ENCODE results near the gene DUSP5.

Gene DUSP5

DNA sequence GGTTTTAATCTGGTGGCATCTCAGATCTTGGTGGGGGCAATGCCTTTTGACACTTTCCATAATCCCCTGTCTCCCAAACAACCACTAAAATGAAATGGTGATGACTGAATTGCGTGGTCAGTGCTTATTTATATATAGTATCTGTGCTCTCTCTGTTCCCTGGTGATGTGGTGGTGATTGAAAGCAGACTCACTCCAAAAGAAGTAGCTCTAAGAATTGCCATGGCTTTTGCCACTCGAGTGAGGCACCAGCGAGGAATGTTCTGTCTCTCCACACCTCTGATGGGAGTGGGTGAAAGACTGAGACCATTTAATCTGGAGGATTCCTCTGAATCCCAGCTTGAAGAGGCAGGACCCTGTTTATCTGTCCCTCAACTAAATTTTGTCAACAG, 2.8 kb downstream of the DUSP5 start:
- Histone ChIP-seq H3K4me1 (ENCODE audit: control insufficient read depth, insufficient read depth, low read length) (peaks cover 12% of the 10 kb centered on the region; the same call in 1 of the 2 replicates), H3K27ac (ENCODE audit: low read length) (no peak overlapping the region), H3K9me3 (ENCODE audit: control insufficient read depth, insufficient read depth, low read length) (no peaks in the 10 kb centered on the region), H3K4me3 (ENCODE audit: low read length) (no peak overlapping the region), H3K27me3 (ENCODE audit: control insufficient read depth, insufficient read depth, low read length) (no peaks in the 10 kb centered on the region; the same call in 1 of the 2 replicates), H3K36me3 (ENCODE audit: control insufficient read depth, insufficient read depth, low read length) (no peaks in the 10 kb centered on the region)
- no peak for DNase-seq (ENCODE audit: low read depth, low spot score)
- no CpG with 5 or more reads among the region's 3 CpGs for WGBS (ENCODE audit: insufficient coverage, insufficient read length)

DNA sequence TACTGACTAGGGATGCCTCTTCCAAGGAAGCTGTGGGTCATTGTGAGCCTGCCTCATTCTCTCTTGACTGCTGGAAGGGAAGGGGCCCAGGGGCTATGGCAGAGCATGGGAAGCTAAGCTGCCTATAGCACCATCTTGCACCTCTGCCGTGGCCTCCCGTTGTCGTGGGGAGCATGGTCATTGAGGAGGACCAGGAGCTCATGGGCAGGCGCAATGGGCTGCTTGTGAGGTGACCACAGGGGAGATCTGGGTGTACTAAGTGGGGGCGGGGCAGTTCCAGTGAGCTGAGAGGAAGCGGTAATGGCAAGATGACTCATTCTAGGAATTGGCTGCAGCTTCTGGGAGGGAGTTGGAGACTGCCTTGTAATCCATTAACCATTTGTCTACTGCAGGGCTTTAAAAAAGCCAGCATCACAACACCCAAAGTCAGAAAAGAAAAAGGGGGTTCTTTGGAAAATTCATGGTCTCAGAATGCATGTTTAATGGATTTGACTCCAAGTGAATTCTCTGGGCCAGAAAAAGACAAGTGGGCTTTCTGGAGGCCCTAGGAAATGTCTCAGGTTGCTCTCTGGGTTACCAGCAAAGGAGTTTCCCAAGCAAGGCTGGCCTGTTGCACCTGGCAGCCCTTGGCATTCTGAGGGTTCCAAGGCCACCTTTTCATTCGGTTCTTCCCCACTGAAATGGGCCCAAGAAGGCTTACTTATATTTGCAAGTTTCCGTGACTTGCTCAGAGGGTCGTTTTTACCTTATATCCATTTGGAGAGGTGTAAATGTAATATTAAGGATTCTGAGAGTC, 3.6 kb downstream of the DUSP5 start:
- Histone ChIP-seq H3K36me3 (ENCODE audit: control insufficient read depth, insufficient read depth, low read length) (no peaks in the 10 kb centered on the region; the same call in 1 of the 2 replicates), H3K27me3 (ENCODE audit: control insufficient read depth, insufficient read depth, low read length) (no peaks in the 10 kb centered on the region; the same call in 1 of the 2 replicates), H3K9me3 (ENCODE audit: control insufficient read depth, insufficient read depth, low read length) (no peaks in the 10 kb centered on the region), H3K27ac (ENCODE audit: low read length) (no peak overlapping the region), H3K4me3 (ENCODE audit: low read length) (no peak overlapping the region), H3K4me1 (ENCODE audit: control insufficient read depth, insufficient read depth, low read length) (peaks cover 10% of the 10 kb centered on the region; the same call in 1 of the 2 replicates)
- no peak for DNase-seq (ENCODE audit: low read depth, low spot score)
- WGBS (ENCODE audit: insufficient coverage, insufficient read length): no CpG with 5 or more reads among the region's 9 CpGs

DNA sequence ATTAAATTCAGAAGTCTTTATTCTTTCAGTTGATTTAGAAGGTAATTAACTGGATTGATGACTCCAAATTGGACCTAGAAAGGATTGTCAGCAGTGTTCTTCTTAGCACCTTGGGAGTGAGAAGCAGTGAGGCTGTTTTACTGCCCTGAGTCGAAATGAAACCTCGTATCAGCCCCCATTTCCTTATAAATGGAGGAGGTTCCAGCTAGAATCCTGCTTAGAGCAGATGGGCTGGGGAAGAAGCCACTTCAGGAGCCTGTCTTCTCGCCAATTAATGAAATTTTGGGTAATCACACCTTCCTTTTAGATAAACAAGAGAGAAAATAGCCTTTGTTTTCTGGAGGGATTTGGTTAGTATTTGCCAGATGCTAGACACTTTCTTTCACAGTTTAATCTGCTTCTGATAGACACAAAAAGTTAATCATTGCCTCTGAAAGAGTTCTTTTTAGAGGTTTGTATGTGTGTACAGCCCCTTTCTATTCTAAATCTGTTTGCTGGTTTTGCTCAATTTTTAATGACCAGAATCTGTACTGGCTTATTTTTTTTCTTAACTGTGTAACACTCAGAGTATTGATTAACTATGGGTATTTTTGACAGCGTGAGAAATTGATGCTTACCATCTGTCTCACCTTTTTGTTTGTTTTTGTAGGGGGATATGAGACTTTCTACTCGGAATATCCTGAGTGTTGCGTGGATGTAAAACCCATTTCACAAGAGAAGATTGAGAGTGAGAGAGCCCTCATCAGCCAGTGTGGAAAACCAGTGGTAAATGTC, 4.6 kb downstream of the DUSP5 start:
- H3K9me3 ChIP-seq (ENCODE audit: control insufficient read depth, insufficient read depth, low read length): no peaks in the 10 kb centered on the region
- no CpG with 5 or more reads among the region's 6 CpGs for WGBS (ENCODE audit: insufficient coverage, insufficient read length)
- H3K27me3 ChIP-seq (ENCODE audit: control insufficient read depth, insufficient read depth, low read length): no peaks in the 10 kb centered on the region; the same call in 1 of the 2 replicates
- H3K4me3 ChIP-seq (ENCODE audit: low read length): no peak overlapping the region
- H3K36me3 ChIP-seq (ENCODE audit: control insufficient read depth, insufficient read depth, low read length): peaks cover 3% of the 10 kb centered on the region
- H3K4me1 ChIP-seq (ENCODE audit: control insufficient read depth, insufficient read depth, low read length): peaks cover 6% of the 10 kb centered on the region; the same call in 1 of the 2 replicates
- no peak overlapping the region for H3K27ac ChIP-seq (ENCODE audit: low read length)
- DNase-seq (ENCODE audit: low read depth, low spot score): no peak

DNA sequence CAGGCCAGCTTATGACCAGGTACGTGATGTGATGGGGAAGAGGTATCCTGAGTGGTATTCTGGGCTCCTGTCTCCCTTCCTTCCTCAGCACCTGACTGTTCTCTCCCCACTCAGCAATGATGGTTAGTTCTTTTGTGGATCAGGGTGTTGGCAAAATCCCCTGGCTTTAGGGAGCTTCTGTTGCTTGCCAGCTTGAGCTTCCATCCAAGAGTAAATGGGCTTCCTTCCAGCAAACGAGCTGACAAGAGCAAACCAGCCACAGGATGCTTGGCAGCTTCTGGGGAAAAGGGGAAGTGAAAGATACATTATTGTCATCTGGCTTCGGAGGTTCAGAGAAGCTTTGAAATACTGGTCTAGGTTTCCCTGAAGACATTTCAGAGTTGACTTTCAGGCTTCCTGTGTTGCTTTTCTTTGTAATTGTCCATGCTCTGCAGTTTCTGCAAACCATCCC, 5.2 kb downstream of the DUSP5 start:
- H3K27ac ChIP-seq (ENCODE audit: low read length): no peak overlapping the region
- no peak for DNase-seq (ENCODE audit: low read depth, low spot score)
- no peaks in the 10 kb centered on the region for H3K9me3 ChIP-seq (ENCODE audit: control insufficient read depth, insufficient read depth, low read length)
- H3K27me3 ChIP-seq (ENCODE audit: control insufficient read depth, insufficient read depth, low read length): no peaks in the 10 kb centered on the region; the same call in 1 of the 2 replicates
- peaks cover 3% of the 10 kb centered on the region for H3K36me3 ChIP-seq (ENCODE audit: control insufficient read depth, insufficient read depth, low read length)
- no peak overlapping the region for H3K4me3 ChIP-seq (ENCODE audit: low read length)
- no CpG with 5 or more reads among the region's 3 CpGs for WGBS (ENCODE audit: insufficient coverage, insufficient read length)
- H3K4me1 ChIP-seq (ENCODE audit: control insufficient read depth, insufficient read depth, low read length): peaks cover 6% of the 10 kb centered on the region; the same call in 1 of the 2 replicates

DNA sequence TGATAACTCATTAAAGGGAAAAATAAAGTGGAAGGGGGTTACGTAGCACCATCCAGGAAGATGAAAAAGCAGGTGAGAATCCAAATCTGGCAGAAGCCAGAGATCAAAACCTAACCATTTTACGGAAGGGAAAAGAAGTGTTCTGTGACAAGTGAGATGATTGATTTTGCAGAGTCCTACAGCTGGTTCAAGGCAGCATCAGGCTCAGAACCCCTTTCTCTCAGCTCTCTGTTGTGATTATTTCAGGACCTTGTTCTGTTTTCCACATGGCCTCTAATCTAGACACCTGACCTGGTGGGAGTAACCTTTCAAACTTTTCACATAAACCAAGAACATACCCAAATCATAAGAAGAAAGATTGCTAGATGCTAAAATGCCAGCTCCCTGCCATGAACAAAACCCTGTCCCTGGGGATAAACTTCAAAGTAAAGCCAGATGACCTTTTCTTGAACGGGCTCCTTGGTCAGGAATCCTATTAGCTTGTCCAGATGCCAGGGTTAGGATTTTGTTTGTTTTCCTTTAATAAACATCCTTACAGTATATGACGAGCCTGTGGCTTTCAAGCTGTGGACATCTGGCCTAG, 5.9 kb downstream of the DUSP5 start:
- WGBS (ENCODE audit: insufficient coverage, insufficient read length): no CpG with 5 or more reads among the region's 4 CpGs
- H3K36me3 ChIP-seq (ENCODE audit: control insufficient read depth, insufficient read depth, low read length): peaks cover 5% of the 10 kb centered on the region
- H3K4me1 ChIP-seq (ENCODE audit: control insufficient read depth, insufficient read depth, low read length): peaks cover 6% of the 10 kb centered on the region; the same call in 1 of the 2 replicates
- no peaks in the 10 kb centered on the region for H3K9me3 ChIP-seq (ENCODE audit: control insufficient read depth, insufficient read depth, low read length)
- no peak overlapping the region for H3K27ac ChIP-seq (ENCODE audit: low read length)
- no peaks in the 10 kb centered on the region; the same call in 1 of the 2 replicates for H3K27me3 ChIP-seq (ENCODE audit: control insufficient read depth, insufficient read depth, low read length)
- H3K4me3 ChIP-seq (ENCODE audit: low read length): no peak overlapping the region
- no peak for DNase-seq (ENCODE audit: low read depth, low spot score)

DNA sequence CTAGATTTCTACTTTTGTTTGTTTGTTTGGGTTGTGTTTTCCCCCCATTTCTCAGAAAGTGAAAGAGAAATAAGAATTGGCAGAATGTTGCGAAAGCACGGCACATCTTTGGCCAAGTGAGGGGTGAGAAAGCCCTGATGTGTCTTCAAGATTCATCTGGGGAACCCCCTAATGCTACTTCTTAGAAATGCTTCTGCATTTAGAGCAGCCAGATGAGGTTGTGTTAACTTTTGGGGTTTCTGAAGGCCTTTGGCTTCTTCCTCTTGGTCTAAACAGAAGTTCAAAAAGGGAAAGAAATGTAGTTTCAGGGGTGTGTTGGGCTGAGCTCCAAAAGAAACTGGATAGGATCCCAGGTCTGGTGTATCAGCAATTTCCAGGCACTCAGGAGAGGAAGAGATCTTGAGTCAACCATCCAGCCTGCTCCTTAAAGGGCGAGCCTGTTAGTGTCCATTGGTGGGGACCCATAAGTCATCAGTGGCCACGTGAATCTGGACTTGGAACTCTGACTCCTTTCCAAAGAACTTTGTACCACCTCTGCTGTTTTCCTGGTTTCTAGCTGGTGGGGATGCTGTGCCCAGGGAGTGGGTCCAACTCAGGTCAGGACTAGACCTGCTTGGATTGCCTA, 6.5 kb downstream of the DUSP5 start:
- peaks cover 6% of the 10 kb centered on the region; the same call in 1 of the 2 replicates for H3K4me1 ChIP-seq (ENCODE audit: control insufficient read depth, insufficient read depth, low read length)
- no peaks in the 10 kb centered on the region for H3K9me3 ChIP-seq (ENCODE audit: control insufficient read depth, insufficient read depth, low read length)
- no peak for DNase-seq (ENCODE audit: low read depth, low spot score)
- WGBS (ENCODE audit: insufficient coverage, insufficient read length): no CpG with 5 or more reads among the region's 4 CpGs
- H3K27me3 ChIP-seq (ENCODE audit: control insufficient read depth, insufficient read depth, low read length): no peaks in the 10 kb centered on the region
- peaks cover 5% of the 10 kb centered on the region for H3K36me3 ChIP-seq (ENCODE audit: control insufficient read depth, insufficient read depth, low read length)
- H3K27ac ChIP-seq (ENCODE audit: low read length): no peak overlapping the region
- H3K4me3 ChIP-seq (ENCODE audit: low read length): no peak overlapping the region

DNA sequence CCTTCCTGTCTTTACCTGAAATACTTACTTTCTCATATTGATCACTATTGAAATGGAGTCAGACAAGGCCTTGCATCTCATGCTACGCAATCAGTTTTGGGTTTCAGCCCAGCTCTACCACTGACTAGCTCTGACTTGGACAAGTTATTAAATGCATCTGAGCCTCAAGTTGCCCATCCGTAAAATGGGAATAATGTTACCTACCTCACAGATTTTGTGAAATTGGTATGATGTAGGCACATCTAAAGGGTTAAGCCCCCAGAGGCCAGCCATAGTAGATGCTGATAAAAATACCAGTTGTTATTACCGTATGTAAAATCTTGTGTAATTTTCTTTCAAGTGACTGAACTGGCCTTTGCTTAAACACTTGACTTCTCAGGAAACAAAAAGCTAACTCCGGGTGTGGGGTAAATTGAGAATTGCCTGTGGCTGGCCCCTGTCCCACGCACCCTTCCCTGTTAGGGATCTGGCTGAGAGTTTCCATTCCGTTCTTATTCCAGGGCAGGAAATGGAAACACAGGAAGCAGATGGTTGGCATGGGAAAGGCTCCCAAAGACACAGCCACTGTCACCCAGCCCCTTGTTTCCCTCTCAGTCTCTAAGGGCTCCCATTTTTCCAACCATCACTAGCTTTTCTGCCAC, 7.5 kb downstream of the DUSP5 start:
- H3K4me1 ChIP-seq (ENCODE audit: control insufficient read depth, insufficient read depth, low read length): peaks cover 4% of the 10 kb centered on the region; the same call in 1 of the 2 replicates
- no peak for DNase-seq (ENCODE audit: low read depth, low spot score)
- H3K4me3 ChIP-seq (ENCODE audit: low read length): no peak overlapping the region
- H3K27ac ChIP-seq (ENCODE audit: low read length): no peak overlapping the region
- WGBS (ENCODE audit: insufficient coverage, insufficient read length): no CpG with 5 or more reads among the region's 6 CpGs
- H3K9me3 ChIP-seq (ENCODE audit: control insufficient read depth, insufficient read depth, low read length): no peaks in the 10 kb centered on the region
- peaks cover 8% of the 10 kb centered on the region for H3K36me3 ChIP-seq (ENCODE audit: control insufficient read depth, insufficient read depth, low read length)
- H3K27me3 ChIP-seq (ENCODE audit: control insufficient read depth, insufficient read depth, low read length): no peaks in the 10 kb centered on the region

DNA sequence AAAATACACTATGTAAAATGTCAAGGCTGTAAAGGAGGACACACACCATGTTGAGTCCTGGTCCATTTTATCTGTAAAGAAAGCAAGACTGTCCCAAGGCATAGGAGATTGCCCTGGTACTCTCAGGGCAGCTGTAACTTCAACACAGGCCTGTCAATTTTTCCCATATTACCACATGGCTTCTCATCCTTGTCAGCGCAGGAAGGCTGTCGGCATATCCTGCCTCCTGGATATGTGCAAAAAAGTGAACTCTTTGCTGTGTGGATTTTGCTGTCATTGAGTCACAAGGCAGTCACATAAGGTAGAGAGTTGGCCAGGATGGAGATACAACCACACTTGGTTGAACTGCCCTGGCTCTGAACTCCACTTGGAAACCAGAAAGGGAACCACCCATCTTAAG, 8.7 kb downstream of the DUSP5 start:
- H3K36me3 ChIP-seq (ENCODE audit: control insufficient read depth, insufficient read depth, low read length): peaks cover 11% of the 10 kb centered on the region
- H3K4me3 ChIP-seq (ENCODE audit: low read length): no peak overlapping the region
- no CpG with 5 or more reads among the region's 2 CpGs for WGBS (ENCODE audit: insufficient coverage, insufficient read length)
- H3K4me1 ChIP-seq (ENCODE audit: control insufficient read depth, insufficient read depth, low read length): no peaks in the 10 kb centered on the region
- DNase-seq (ENCODE audit: low read depth, low spot score): no peak
- no peaks in the 10 kb centered on the region for H3K27me3 ChIP-seq (ENCODE audit: control insufficient read depth, insufficient read depth, low read length)
- H3K9me3 ChIP-seq (ENCODE audit: control insufficient read depth, insufficient read depth, low read length): no peaks in the 10 kb centered on the region
- no peak overlapping the region for H3K27ac ChIP-seq (ENCODE audit: low read length)

DNA sequence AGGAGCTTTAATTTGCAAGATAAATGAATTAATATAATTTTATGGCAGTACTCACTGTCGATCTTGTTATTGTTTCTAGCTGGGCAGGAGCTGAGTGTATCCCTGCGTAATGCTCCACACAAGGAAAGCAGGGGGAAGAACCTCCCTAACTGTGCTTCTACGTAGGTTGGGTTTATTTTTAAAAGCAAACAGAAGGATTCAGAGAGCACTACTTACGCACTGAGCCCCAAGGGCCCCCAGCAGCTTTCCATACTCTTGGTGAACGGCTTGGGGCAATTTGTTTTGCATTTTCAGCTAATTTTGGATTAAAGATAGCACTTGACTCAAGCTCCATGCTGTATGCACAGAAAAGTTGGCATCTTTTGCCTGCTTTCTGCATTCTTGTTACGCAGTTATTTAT, 9.6 kb downstream of the DUSP5 start:
- Histone ChIP-seq H3K27me3 (ENCODE audit: control insufficient read depth, insufficient read depth, low read length) (no peaks in the 10 kb centered on the region), H3K4me3 (ENCODE audit: low read length) (no peak overlapping the region), H3K27ac (ENCODE audit: low read length) (no peak overlapping the region), H3K9me3 (ENCODE audit: control insufficient read depth, insufficient read depth, low read length) (no peaks in the 10 kb centered on the region), H3K4me1 (ENCODE audit: control insufficient read depth, insufficient read depth, low read length) (no peaks in the 10 kb centered on the region), H3K36me3 (ENCODE audit: control insufficient read depth, insufficient read depth, low read length) (peaks cover 11% of the 10 kb centered on the region)
- no peak for DNase-seq (ENCODE audit: low read depth, low spot score)
- WGBS (ENCODE audit: insufficient coverage, insufficient read length): no CpG with 5 or more reads among the region's 6 CpGs

Measured in iPS DF 6.9 (cell line).